Tibial nerve (tissue), 4 donors: Measurements from ENCODE around the gene TNIP1.

Source experiments
- EP300 ChIP-seq, 2 donors: sonication (generic); formaldehyde crosslinking; IDR thresholded peaks; one replicate each; pipeline ENCODE4 v1.6.1; 2017; ENCODE audit warnings: antibody characterized with exemption in 2 of 2, mild to moderate bottlenecking in 1 of 2
- POLR2A ChIP-seq, 2 donors: fragments of 450-650 bp; IDR thresholded peaks; one replicate each; pipeline ENCODE4 v1.6.1; 2017; ENCODE audit warnings: antibody characterized with exemption in 2 of 2, mild to moderate bottlenecking in 2 of 2, moderate library complexity in 2 of 2
- TF ChIP-seq, protein P1 (sequence below), 5 experiments: fragments of 200-600 bp in 3 of 5; fragments of 450-650 bp in 2 of 5; sonication (generic) in 3 of 5; IDR thresholded peaks; one replicate each; pipeline ENCODE4 v1.5.1; 2016 to 2019; ENCODE audit warnings: antibody characterized with exemption in 5 of 5, mild to moderate bottlenecking in 3 of 5, moderate library complexity in 2 of 5

- no peak for TF ChIP-seq POLR2A (IDR thresholded peaks at IDR 0.05)
- TF ChIP-seq, protein P1, sequence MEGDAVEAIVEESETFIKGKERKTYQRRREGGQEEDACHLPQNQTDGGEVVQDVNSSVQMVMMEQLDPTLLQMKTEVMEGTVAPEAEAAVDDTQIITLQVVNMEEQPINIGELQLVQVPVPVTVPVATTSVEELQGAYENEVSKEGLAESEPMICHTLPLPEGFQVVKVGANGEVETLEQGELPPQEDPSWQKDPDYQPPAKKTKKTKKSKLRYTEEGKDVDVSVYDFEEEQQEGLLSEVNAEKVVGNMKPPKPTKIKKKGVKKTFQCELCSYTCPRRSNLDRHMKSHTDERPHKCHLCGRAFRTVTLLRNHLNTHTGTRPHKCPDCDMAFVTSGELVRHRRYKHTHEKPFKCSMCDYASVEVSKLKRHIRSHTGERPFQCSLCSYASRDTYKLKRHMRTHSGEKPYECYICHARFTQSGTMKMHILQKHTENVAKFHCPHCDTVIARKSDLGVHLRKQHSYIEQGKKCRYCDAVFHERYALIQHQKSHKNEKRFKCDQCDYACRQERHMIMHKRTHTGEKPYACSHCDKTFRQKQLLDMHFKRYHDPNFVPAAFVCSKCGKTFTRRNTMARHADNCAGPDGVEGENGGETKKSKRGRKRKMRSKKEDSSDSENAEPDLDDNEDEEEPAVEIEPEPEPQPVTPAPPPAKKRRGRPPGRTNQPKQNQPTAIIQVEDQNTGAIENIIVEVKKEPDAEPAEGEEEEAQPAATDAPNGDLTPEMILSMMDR (IDR thresholded peaks at IDR 0.05), result no peak
- no peak for TF ChIP-seq EP300 (IDR thresholded peaks at IDR 0.05)
Observed at GRCh38 chr5:151031554-151031953, 49.3 kb downstream of the TNIP1 start.
